AG20443 (cell line): Measurements from ENCODE around the gene KCNQ5.

Source experiments
- DNase-seq: peaks from one replicate; pipeline ENCODE4 v3.0.0; 2012; ENCODE audit warnings: low spot score, mixed read lengths

KCNQ5 gene

GRCh38 chr6:73000460-73000859 lies 378.6 kb downstream of the KCNQ5 start:
- no peak for DNase-seq

- no peak for DNase-seq
Observed at GRCh38 chr6:73002588-73002987, 380.7 kb downstream of the KCNQ5 start.

- DNase-seq, result no peak
Observed at GRCh38 chr6:73003302-73003701, 381.4 kb downstream of the KCNQ5 start.

- no peak for DNase-seq
Observed at GRCh38 chr6:73004231-73004630, 382.4 kb downstream of the KCNQ5 start.

- DNase-seq, result no peak
Observed at GRCh38 chr6:73004861-73005260, 383.0 kb downstream of the KCNQ5 start.

- DNase-seq, result no peak
Observed at GRCh38 chr6:73006146-73006545, 384.3 kb downstream of the KCNQ5 start.

GRCh38 chr6:73011945-73012344 lies 390.1 kb downstream of the KCNQ5 start:
- DNase-seq, result no peak

- no peak for DNase-seq
Observed at GRCh38 chr6:73017476-73017875, 395.6 kb downstream of the KCNQ5 start.

- no peak for DNase-seq
Observed at GRCh38 chr6:73024598-73024997, 402.7 kb downstream of the KCNQ5 start.

GRCh38 chr6:73027691-73028090 lies 405.8 kb downstream of the KCNQ5 start:
- no peak for DNase-seq

- no peak for DNase-seq
Observed at GRCh38 chr6:73028124-73028766, 406.4 kb downstream of the KCNQ5 start.

GRCh38 chr6:73028893-73029450 lies 407.1 kb downstream of the KCNQ5 start:
- DNase-seq, result no peak

GRCh38 chr6:73030257-73030656 lies 408.4 kb downstream of the KCNQ5 start:
- no peak for DNase-seq

GRCh38 chr6:73030791-73031782 lies 409.2 kb downstream of the KCNQ5 start:
- no peak for DNase-seq

- DNase-seq, result peak; percentile 37
Observed at GRCh38 chr6:73032586-73032985, 410.7 kb downstream of the KCNQ5 start.

- no peak for DNase-seq
Observed at GRCh38 chr6:73036689-73037088, 414.8 kb downstream of the KCNQ5 start.

GRCh38 chr6:73041051-73041450 lies 419.2 kb downstream of the KCNQ5 start:
- no peak for DNase-seq

- no peak for DNase-seq
Observed at GRCh38 chr6:73042892-73043291, 421.0 kb downstream of the KCNQ5 start.

GRCh38 chr6:73043446-73043845 lies 421.6 kb downstream of the KCNQ5 start:
- DNase-seq, result no peak

- no peak for DNase-seq
Observed at GRCh38 chr6:73045609-73046008, 423.7 kb downstream of the KCNQ5 start.

GRCh38 chr6:73047801-73048200 lies 425.9 kb downstream of the KCNQ5 start:
- no peak for DNase-seq

- DNase-seq, result no peak
Observed at GRCh38 chr6:73049971-73050594, 428.2 kb downstream of the KCNQ5 start.
